Measurements from ENCODE around the gene RIC1.

The RIC1 gene

DNA sequence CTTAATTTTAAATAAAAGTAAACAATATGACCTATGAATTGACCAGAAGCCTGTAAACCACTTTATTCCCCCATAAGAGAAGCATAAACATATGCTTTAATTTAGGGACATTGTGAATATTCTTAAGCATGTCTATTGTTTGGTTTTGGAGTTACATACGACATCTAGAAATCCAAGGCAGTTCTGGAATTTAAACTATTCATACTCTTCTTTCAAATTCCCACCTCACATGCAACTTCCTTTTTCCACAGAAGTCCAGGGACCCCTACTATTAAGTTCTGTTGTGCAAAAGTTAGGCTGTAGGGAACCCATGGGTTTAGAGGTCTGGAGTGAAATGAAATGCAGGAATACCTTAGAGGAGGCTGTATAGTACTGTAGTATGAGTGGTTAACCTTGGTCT lies 2.1 kb downstream of the RIC1 start:
- DNase-seq (ENCODE audit: low spot score): no peak
- TF ChIP-seq, protein P1, sequence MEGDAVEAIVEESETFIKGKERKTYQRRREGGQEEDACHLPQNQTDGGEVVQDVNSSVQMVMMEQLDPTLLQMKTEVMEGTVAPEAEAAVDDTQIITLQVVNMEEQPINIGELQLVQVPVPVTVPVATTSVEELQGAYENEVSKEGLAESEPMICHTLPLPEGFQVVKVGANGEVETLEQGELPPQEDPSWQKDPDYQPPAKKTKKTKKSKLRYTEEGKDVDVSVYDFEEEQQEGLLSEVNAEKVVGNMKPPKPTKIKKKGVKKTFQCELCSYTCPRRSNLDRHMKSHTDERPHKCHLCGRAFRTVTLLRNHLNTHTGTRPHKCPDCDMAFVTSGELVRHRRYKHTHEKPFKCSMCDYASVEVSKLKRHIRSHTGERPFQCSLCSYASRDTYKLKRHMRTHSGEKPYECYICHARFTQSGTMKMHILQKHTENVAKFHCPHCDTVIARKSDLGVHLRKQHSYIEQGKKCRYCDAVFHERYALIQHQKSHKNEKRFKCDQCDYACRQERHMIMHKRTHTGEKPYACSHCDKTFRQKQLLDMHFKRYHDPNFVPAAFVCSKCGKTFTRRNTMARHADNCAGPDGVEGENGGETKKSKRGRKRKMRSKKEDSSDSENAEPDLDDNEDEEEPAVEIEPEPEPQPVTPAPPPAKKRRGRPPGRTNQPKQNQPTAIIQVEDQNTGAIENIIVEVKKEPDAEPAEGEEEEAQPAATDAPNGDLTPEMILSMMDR (IDR thresholded peaks at IDR 0.05; ENCODE audit: extremely low read depth, missing control alignments): no peak

- TF ChIP-seq, protein P1 (IDR thresholded peaks at IDR 0.05; ENCODE audit: extremely low read depth, missing control alignments): no peak
- no peak for DNase-seq (ENCODE audit: low spot score)
Measured at GRCh38 chr9:5632540-5632939, 3.6 kb downstream of the RIC1 start.

GRCh38 chr9:5633243-5633642 lies 4.3 kb downstream of the RIC1 start:
- no peak for DNase-seq (ENCODE audit: low spot score)
- TF ChIP-seq, protein P1 (IDR thresholded peaks at IDR 0.05; ENCODE audit: extremely low read depth, missing control alignments): no peak

DNA sequence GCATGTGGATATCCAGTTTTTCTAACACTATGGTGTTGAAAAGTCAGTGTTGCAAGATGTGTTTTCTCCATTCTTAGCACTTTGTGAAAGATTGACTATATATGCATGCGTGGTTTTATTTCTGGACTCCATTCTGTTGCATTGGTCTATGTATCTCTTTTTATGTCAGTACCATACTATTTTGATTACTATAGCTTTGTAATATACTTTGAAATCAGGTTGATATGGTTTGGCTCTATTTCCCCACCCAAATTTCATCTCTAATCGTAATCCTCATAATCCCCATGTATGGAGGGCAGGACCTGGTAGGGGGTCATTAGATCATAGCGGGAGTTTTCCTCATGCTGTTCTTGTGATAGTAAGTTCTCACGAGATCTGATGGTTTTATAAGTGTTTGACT lies 6.5 kb downstream of the RIC1 start:
- TF ChIP-seq, protein P1 (IDR thresholded peaks at IDR 0.05; ENCODE audit: extremely low read depth, missing control alignments): no peak
- no peak for DNase-seq (ENCODE audit: low spot score)

DNA sequence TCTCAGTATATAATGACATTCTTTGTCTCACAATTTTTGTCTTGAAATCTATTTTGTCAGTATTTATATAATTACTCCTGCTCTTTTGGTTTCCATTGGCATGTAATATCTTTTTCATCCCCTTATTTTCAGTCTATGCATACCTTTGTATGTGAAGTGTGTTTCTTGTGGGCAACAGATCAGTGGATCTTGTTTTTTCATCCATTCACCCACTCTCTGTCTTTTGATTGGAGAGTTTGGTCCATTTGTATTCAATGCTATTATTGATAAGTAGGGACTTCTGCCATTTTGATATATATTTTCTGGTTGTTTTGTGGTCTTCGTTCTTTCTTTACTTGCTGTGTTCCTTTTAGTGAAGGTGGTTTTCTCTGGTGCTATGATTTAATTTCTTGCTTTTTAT lies 10.9 kb downstream of the RIC1 start:
- TF ChIP-seq, protein P1 (IDR thresholded peaks at IDR 0.05; ENCODE audit: extremely low read depth, missing control alignments): no peak
- no peak for DNase-seq (ENCODE audit: low spot score)

DNA sequence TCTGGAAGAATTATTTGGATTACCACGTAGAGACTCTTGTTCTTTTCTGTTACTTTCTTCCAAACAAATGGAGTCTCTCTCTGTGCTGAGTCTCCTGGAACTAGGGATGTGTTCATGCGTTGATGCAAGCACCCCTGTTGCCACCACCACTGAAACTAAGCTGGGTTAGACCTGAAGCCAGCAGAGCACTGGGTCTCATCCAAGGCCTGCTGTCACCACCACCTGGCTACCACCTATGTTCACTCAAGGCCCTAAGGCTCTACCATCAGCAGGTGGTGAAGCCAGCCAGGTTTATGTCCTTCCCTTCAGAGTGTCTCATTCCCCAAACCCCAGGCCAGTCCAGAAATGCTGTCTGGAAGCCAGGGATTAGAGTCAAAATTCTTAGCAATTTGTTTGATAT lies 13.3 kb downstream of the RIC1 start:
- TF ChIP-seq, protein P1 (IDR thresholded peaks at IDR 0.05; ENCODE audit: extremely low read depth, missing control alignments): no peak
- no peak for DNase-seq (ENCODE audit: low spot score)

- TF ChIP-seq, protein P1 (IDR thresholded peaks at IDR 0.05; ENCODE audit: extremely low read depth, missing control alignments): no peak
- DNase-seq (ENCODE audit: low spot score): no peak
Measured at GRCh38 chr9:5643005-5643624, 14.2 kb downstream of the RIC1 start.

Data from GM20000 (cell line).